ENCODE measurements around the gene PCDHGA4.

PCDHGA4 gene

GRCh38 chr5:141322261-141322660 is 32.6 kb upstream of the PCDHGA4 start:
- Histone ChIP-seq H3K9me3 (ENCODE audit: insufficient read depth, low read length, severe bottlenecking) (peaks cover 41% of the 10 kb centered on the region), H3K4me2 (ENCODE audit: insufficient read depth, low read length) (no peak overlapping the region), H3K27me3 (ENCODE audit: insufficient read depth, low read length, poor library complexity) (no peaks in the 10 kb centered on the region), H3K4me3 (ENCODE audit: low read depth in 1 of 2, low read length in 2 of 2) (no peak overlapping the region), H3K79me2 (ENCODE audit: insufficient read depth, low read length) (peaks cover 24% of the 10 kb centered on the region), H4K20me1 (ENCODE audit: insufficient read depth, low read length) (no peaks in the 10 kb centered on the region), H3K27ac (ENCODE audit: low read length) (no peak overlapping the region), H2AFZ (ENCODE audit: low read depth, low read length) (no peak overlapping the region), H3K9ac (ENCODE audit: low read depth, low read length) (no peak overlapping the region), H3K4me1 (ENCODE audit: insufficient read depth, low read length) (peaks cover 22% of the 10 kb centered on the region), H3K36me3 (ENCODE audit: insufficient read depth, low read length) (peaks cover 23% of the 10 kb centered on the region)
- TF ChIP-seq CTCF (IDR thresholded peaks at IDR 0.05; ENCODE audit: borderline replicate concordance, extremely low read depth, low read length, poor library complexity, severe bottlenecking) (no peak), EZH2 (IDR thresholded peaks at IDR 0.05; ENCODE audit: borderline replicate concordance, low read depth, low read length, severe bottlenecking) (no peak)
- DNase-seq (no peak), ATAC-seq (ENCODE audit: insufficient read depth, low read depth) (no peak)

- Histone ChIP-seq H4K20me1 (ENCODE audit: insufficient read depth, low read length) (no peaks in the 10 kb centered on the region), H3K79me2 (ENCODE audit: insufficient read depth, low read length) (no peaks in the 10 kb centered on the region), H3K27me3 (ENCODE audit: insufficient read depth, low read length, poor library complexity) (no peaks in the 10 kb centered on the region), H3K9me3 (ENCODE audit: insufficient read depth, low read length, severe bottlenecking) (peaks cover 10% of the 10 kb centered on the region), H3K9ac (ENCODE audit: low read depth, low read length) (no peak overlapping the region), H3K4me3 (ENCODE audit: low read depth in 1 of 2, low read length in 2 of 2) (no peak overlapping the region), H3K27ac (ENCODE audit: low read length) (no peak overlapping the region), H3K4me1 (ENCODE audit: insufficient read depth, low read length) (peaks cover 1% of the 10 kb centered on the region), H3K36me3 (ENCODE audit: insufficient read depth, low read length) (no peaks in the 10 kb centered on the region), H2AFZ (ENCODE audit: low read depth, low read length) (peak overlapping the region; percentile 54; the same call in 1 of the 2 replicates), H3K4me2 (ENCODE audit: insufficient read depth, low read length) (no peak overlapping the region)
- TF ChIP-seq CTCF (IDR thresholded peaks at IDR 0.05; ENCODE audit: borderline replicate concordance, extremely low read depth, low read length, poor library complexity, severe bottlenecking), result no peak
- no peak for TF ChIP-seq EZH2 (IDR thresholded peaks at IDR 0.05; ENCODE audit: borderline replicate concordance, low read depth, low read length, severe bottlenecking)
- DNase-seq, result no peak
- ATAC-seq (ENCODE audit: insufficient read depth, low read depth), result no peak
These were observed 28.6 kb upstream of the PCDHGA4 start for GRCh38 chr5:141326088-141326854.

GRCh38 chr5:141328231-141328630 is 26.6 kb upstream of the PCDHGA4 start:
- no peak overlapping the region for H3K4me3 ChIP-seq (ENCODE audit: low read depth in 1 of 2, low read length in 2 of 2)
- no peak overlapping the region for H2AFZ ChIP-seq (ENCODE audit: low read depth, low read length)

More at GRCh38 chr5:141328231-141328630, 26.6 kb upstream of the PCDHGA4 start:
- Histone ChIP-seq H3K79me2 (ENCODE audit: insufficient read depth, low read length) (no peaks in the 10 kb centered on the region), H3K9me3 (ENCODE audit: insufficient read depth, low read length, severe bottlenecking) (no peaks in the 10 kb centered on the region), H3K27ac (ENCODE audit: low read length) (no peak overlapping the region), H3K4me1 (ENCODE audit: insufficient read depth, low read length) (no peaks in the 10 kb centered on the region), H3K36me3 (ENCODE audit: insufficient read depth, low read length) (no peaks in the 10 kb centered on the region), H3K27me3 (ENCODE audit: insufficient read depth, low read length, poor library complexity) (no peaks in the 10 kb centered on the region), H3K4me2 (ENCODE audit: insufficient read depth, low read length) (no peak overlapping the region), H4K20me1 (ENCODE audit: insufficient read depth, low read length) (no peaks in the 10 kb centered on the region), H3K9ac (ENCODE audit: low read depth, low read length) (no peak overlapping the region)
- ATAC-seq (ENCODE audit: insufficient read depth, low read depth) (no peak), DNase-seq (no peak)
- TF ChIP-seq CTCF (IDR thresholded peaks at IDR 0.05; ENCODE audit: borderline replicate concordance, extremely low read depth, low read length, poor library complexity, severe bottlenecking), result no peak
- TF ChIP-seq EZH2 (IDR thresholded peaks at IDR 0.05; ENCODE audit: borderline replicate concordance, low read depth, low read length, severe bottlenecking), result no peak

Data from DND-41 (cell line).